Measurements from ENCODE around the gene NUDT6. TPM values are rescaled to one million over a fixed set of nuclear protein-coding genes. Genes with fewer than 3 reads are reported as not detected.

Gene NUDT6
- total RNA-seq (1 to 10 TPM; 1.4 to 7.4 (median 3.0) TPM), polyA plus RNA-seq (1 to 10 TPM in 1 of 2 donors, under 1 TPM in 1; 0.82 to 2.3 TPM), total RNA-seq (1.5 reads per million, percentile 4 among the genes with 10 or more reads in this experiment)

- H3K36me3 Mint-ChIP-seq, result peaks cover 0 to 6% (median 0%) of the 10 kb centered on the region in 5 donors
- no peaks in the 10 kb centered on the region for H3K27me3 ChIP-seq (ENCODE audit: control insufficient read depth in 2 of 2, insufficient read depth in 2 of 2, low read length in 2 of 2)
- H3K27ac ChIP-seq (ENCODE audit: low read depth, low read length), result peak within 1 kb of the TSS; percentile 68
- ChIA-PET CTCF (interaction anchor here (1.0 to 1.1 kb wide), 2 partner anchors 8 to 189 kb away, joined by 3 to 4 read pairs; partner anchors contain the start of gene BBS12), POLR2A (interaction anchor here (3.2 kb wide), 1 partner anchor 190 kb away, joined by 9 read pairs; the partner anchor contains the start of gene BBS12)
- H3K4me3 Mint-ChIP-seq, result peak within 1 kb of the TSS in 6 of 10 donors; percentile 98 to 100 (median 98)
- peaks cover 0 to 8% (median 0%) of the 10 kb centered on the region in 3 experiments for H3K36me3 ChIP-seq (ENCODE audit: control insufficient read depth in 2 of 3, insufficient read depth in 3 of 3, low read length in 3 of 3)
- ATAC-seq, result peak; percentile 56
- H3K27me3 Mint-ChIP-seq, result no peaks in the 10 kb centered on the region
- peaks cover 11 to 12% of the 10 kb centered on the region in 2 donors for H3K4me1 ChIP-seq (ENCODE audit: control insufficient read depth in 2 of 2, insufficient read depth in 2 of 2, low read length in 2 of 2)
- peaks cover 0 to 30% (median 6%) of the 10 kb centered on the region in 7 donors for H3K4me1 Mint-ChIP-seq
- no peaks in the 10 kb centered on the region for H3K9me3 ChIP-seq (ENCODE audit: control insufficient read depth in 2 of 3, low read length in 3 of 3)
- intact Hi-C loops (cut with micrococcal nuclease), result loop anchor here (2.0 to 10.0 kb wide), 14 partner anchors 93 to 1790 kb away; partner anchors contain the start of genes SPRY1 (in 2 of the 2), ANKRD50 (in 1 of the 2), ANXA5 (in 1 of the 2) and BBS7 (in 1 of the 2)
- peaks cover 0 to 2% (median 0%) of the 10 kb centered on the region in 11 donors for H3K9me3 Mint-ChIP-seq
- DNase-seq, result peak in 7 of 9 donors; percentile 11 to 53 (median 31)
- H3K4me3 ChIP-seq (ENCODE audit: low read length), result peak within 1 kb of the TSS; percentile 97
- H3K27ac Mint-ChIP-seq, result peak within 1 kb of the TSS in 8 of 9 donors; percentile 92 to 98 (median 96)
These were observed at the start of gene NUDT6 for GRCh38 chr4:122921971-122922876. TSS of gene NUDT6 (minus strand) at chr4:122922597. CDS start at chr4:122922572, 25 bp downstream.

- Histone ChIP-seq H3K4me1 (ENCODE audit: control insufficient read depth in 2 of 2, insufficient read depth in 2 of 2, low read length in 2 of 2) (no peaks in the 10 kb centered on the region), H3K4me3 (ENCODE audit: low read length) (no peak overlapping the region), H3K27me3 (ENCODE audit: control insufficient read depth in 2 of 2, insufficient read depth in 2 of 2, low read length in 2 of 2) (no peaks in the 10 kb centered on the region), H3K27ac (ENCODE audit: low read depth, low read length) (no peak overlapping the region), H3K36me3 (ENCODE audit: control insufficient read depth in 2 of 3, insufficient read depth in 3 of 3, low read length in 3 of 3) (no peaks in the 10 kb centered on the region), H3K9me3 (ENCODE audit: control insufficient read depth in 2 of 3, low read length in 3 of 3) (no peaks in the 10 kb centered on the region)
- ATAC-seq (no peak), DNase-seq (no peak)
- Mint-ChIP-seq H3K36me3 (peaks cover 8 to 23% (median 13%) of the 10 kb centered on the region in 5 donors), H3K27me3 (no peaks in the 10 kb centered on the region), H3K27ac (peak overlapping the region in 1 of 9 donors; percentile 84), H3K4me1 (peaks cover 0 to 12% (median 3%) of the 10 kb centered on the region in 7 donors), H3K9me3 (peaks cover 0 to 3% (median 0%) of the 10 kb centered on the region in 11 donors), H3K4me3 (no peak overlapping the region)
- ChIA-PET POLR2A (no interaction called here), CTCF (no interaction called here)
- intact Hi-C loops (cut with micrococcal nuclease), result no loop called here
These were observed 45.9 kb upstream of the NUDT6 start for GRCh38 chr4:122968227-122968812.

GRCh38 chr4:122967231-122967630, 44.8 kb upstream of the NUDT6 start:
- Mint-ChIP-seq H3K4me3 (no peak overlapping the region), H3K36me3 (peaks cover 11 to 26% (median 16%) of the 10 kb centered on the region in 5 donors), H3K4me1 (peaks cover 0 to 12% (median 5%) of the 10 kb centered on the region in 7 donors), H3K9me3 (peaks cover 0 to 3% (median 0%) of the 10 kb centered on the region in 11 donors), H3K27me3 (no peaks in the 10 kb centered on the region), H3K27ac (no peak overlapping the region)
- H3K27ac ChIP-seq (ENCODE audit: low read depth, low read length), result no peak overlapping the region
- no peaks in the 10 kb centered on the region for H3K27me3 ChIP-seq (ENCODE audit: control insufficient read depth in 2 of 2, insufficient read depth in 2 of 2, low read length in 2 of 2)
- ATAC-seq, result no peak
- no peaks in the 10 kb centered on the region for H3K9me3 ChIP-seq (ENCODE audit: control insufficient read depth in 2 of 3, low read length in 3 of 3)
- no peak overlapping the region for H3K4me3 ChIP-seq (ENCODE audit: low read length)
- POLR2A ChIA-PET, result no interaction called here
- no peaks in the 10 kb centered on the region for H3K36me3 ChIP-seq (ENCODE audit: control insufficient read depth in 2 of 3, insufficient read depth in 3 of 3, low read length in 3 of 3)
- no peak for DNase-seq
- CTCF ChIA-PET, result no interaction called here
- intact Hi-C loops (cut with micrococcal nuclease), result no loop called here
- no peaks in the 10 kb centered on the region for H3K4me1 ChIP-seq (ENCODE audit: control insufficient read depth in 2 of 2, insufficient read depth in 2 of 2, low read length in 2 of 2)

- DNase-seq (no peak), ATAC-seq (no peak)
- Histone ChIP-seq H3K27me3 (ENCODE audit: control insufficient read depth in 2 of 2, insufficient read depth in 2 of 2, low read length in 2 of 2) (no peaks in the 10 kb centered on the region), H3K27ac (ENCODE audit: low read depth, low read length) (no peak overlapping the region), H3K4me1 (ENCODE audit: control insufficient read depth in 2 of 2, insufficient read depth in 2 of 2, low read length in 2 of 2) (no peaks in the 10 kb centered on the region), H3K9me3 (ENCODE audit: control insufficient read depth in 2 of 3, low read length in 3 of 3) (no peaks in the 10 kb centered on the region), H3K36me3 (ENCODE audit: control insufficient read depth in 2 of 3, insufficient read depth in 3 of 3, low read length in 3 of 3) (no peaks in the 10 kb centered on the region), H3K4me3 (ENCODE audit: low read length) (no peak overlapping the region)
- peaks cover 0 to 3% (median 0%) of the 10 kb centered on the region in 11 donors for H3K9me3 Mint-ChIP-seq
- H3K4me1 Mint-ChIP-seq, result peaks cover 0 to 12% (median 5%) of the 10 kb centered on the region in 7 donors
- H3K36me3 Mint-ChIP-seq, result peaks cover 10 to 29% (median 16%) of the 10 kb centered on the region in 5 donors
- POLR2A ChIA-PET, result no interaction called here
- H3K27me3 Mint-ChIP-seq, result no peaks in the 10 kb centered on the region
- no peak overlapping the region for H3K4me3 Mint-ChIP-seq
- CTCF ChIA-PET, result no interaction called here
- H3K27ac Mint-ChIP-seq, result no peak overlapping the region
- intact Hi-C loops (cut with micrococcal nuclease), result no loop called here
These were observed 43.8 kb upstream of the NUDT6 start for GRCh38 chr4:122966201-122966600.

GRCh38 chr4:122963216-122963615, 40.8 kb upstream of the NUDT6 start:
- Histone ChIP-seq H3K9me3 (ENCODE audit: control insufficient read depth in 2 of 3, low read length in 3 of 3) (no peaks in the 10 kb centered on the region), H3K27ac (ENCODE audit: low read depth, low read length) (no peak overlapping the region), H3K4me3 (ENCODE audit: low read length) (no peak overlapping the region), H3K36me3 (ENCODE audit: control insufficient read depth in 2 of 3, insufficient read depth in 3 of 3, low read length in 3 of 3) (no peaks in the 10 kb centered on the region), H3K4me1 (ENCODE audit: control insufficient read depth in 2 of 2, insufficient read depth in 2 of 2, low read length in 2 of 2) (no peaks in the 10 kb centered on the region), H3K27me3 (ENCODE audit: control insufficient read depth in 2 of 2, insufficient read depth in 2 of 2, low read length in 2 of 2) (no peaks in the 10 kb centered on the region)
- H3K4me1 Mint-ChIP-seq, result peaks cover 0 to 8% (median 5%) of the 10 kb centered on the region in 7 donors
- ChIA-PET CTCF (no interaction called here), POLR2A (no interaction called here)
- H3K9me3 Mint-ChIP-seq, result peaks cover 0 to 3% (median 0%) of the 10 kb centered on the region in 11 donors
- no peak overlapping the region for H3K4me3 Mint-ChIP-seq
- no peak overlapping the region for H3K27ac Mint-ChIP-seq
- DNase-seq (no peak), ATAC-seq (peak; percentile 46)
- no peaks in the 10 kb centered on the region for H3K27me3 Mint-ChIP-seq
- intact Hi-C loops (cut with micrococcal nuclease), result no loop called here
- peaks cover 10 to 37% (median 15%) of the 10 kb centered on the region in 5 donors for H3K36me3 Mint-ChIP-seq

GRCh38 chr4:122960611-122961000, 38.2 kb upstream of the NUDT6 start:
- H3K36me3 ChIP-seq (ENCODE audit: control insufficient read depth in 2 of 3, insufficient read depth in 3 of 3, low read length in 3 of 3), result no peaks in the 10 kb centered on the region
- no peak overlapping the region for H3K27ac Mint-ChIP-seq
- CTCF ChIA-PET, result interaction anchor here (0.6 kb wide), 1 partner anchor 1167 kb away, joined by 3 read pairs; no protein-coding TSS in a partner anchor

More at GRCh38 chr4:122960611-122961000, 38.2 kb upstream of the NUDT6 start:
- Histone ChIP-seq H3K4me3 (ENCODE audit: low read length) (no peak overlapping the region), H3K27me3 (ENCODE audit: control insufficient read depth in 2 of 2, insufficient read depth in 2 of 2, low read length in 2 of 2) (no peaks in the 10 kb centered on the region), H3K9me3 (ENCODE audit: control insufficient read depth in 2 of 3, low read length in 3 of 3) (no peaks in the 10 kb centered on the region), H3K4me1 (ENCODE audit: control insufficient read depth in 2 of 2, insufficient read depth in 2 of 2, low read length in 2 of 2) (no peaks in the 10 kb centered on the region), H3K27ac (ENCODE audit: low read depth, low read length) (no peak overlapping the region)
- peaks cover 10 to 46% (median 16%) of the 10 kb centered on the region in 5 donors for H3K36me3 Mint-ChIP-seq
- H3K4me3 Mint-ChIP-seq, result no peak overlapping the region
- POLR2A ChIA-PET, result no interaction called here
- no peak for DNase-seq
- H3K9me3 Mint-ChIP-seq, result peaks cover 0 to 3% (median 0%) of the 10 kb centered on the region in 11 donors
- intact Hi-C loops (cut with micrococcal nuclease), result no loop called here
- H3K27me3 Mint-ChIP-seq, result no peaks in the 10 kb centered on the region
- H3K4me1 Mint-ChIP-seq, result peaks cover 0 to 10% (median 4%) of the 10 kb centered on the region in 7 donors
- ATAC-seq, result no peak

Measured in naive thymus-derived CD4-positive, alpha-beta T cell (primary cell).